T-cell (primary cell): ENCODE measurements around the gene SLC39A9. TPM values are rescaled to one million over a fixed set of nuclear protein-coding genes. Genes with fewer than 3 reads are reported as not detected.

Experiments used
- ATAC-seq, 4 experiments: fragments of 200-7000 bp in 3 of 4; fragments of 150-1000 bp in 1 of 4; cut with Tn5 transposase; replicated peaks in 1 of 4; 1 replicate in 3 of 4; 2 replicates in 1 of 4; pipeline ENCODE4 v1.10.0; 2021; ENCODE audit warnings: moderate library complexity in 3 of 4, mild to moderate bottlenecking in 2 of 4, moderate number of reproducible peaks in 1 of 4
- CTCF ChIA-PET, 2 donors: fragments of 300-600 bp; sonication (Branson Sonifier 250); formaldehyde crosslinking; loops; one replicate each; lab custom pipeline; 2022; ENCODE audit warnings: antibody characterized with exemption in 2 of 2; lab: Charles Lee
- POLR2A ChIA-PET, 2 donors: fragments of 300-600 bp; sonication (Branson Sonifier 250); formaldehyde crosslinking; loops; one replicate each; lab custom pipeline; 2022; ENCODE audit warnings: antibody characterized with exemption in 2 of 2; lab: Charles Lee
- DNase-seq, 35 experiments: peaks; one replicate each; pipeline versions ENCODE4 v3.0.0 to v3.0.0-alpha.2; 2013 to 2023
- H3K27ac ChIP-seq: one replicate; pipeline ENCODE4 v1.5.1; 2013; ENCODE audit warnings: low read length
- H3K27me3 ChIP-seq, 2 experiments: replicated peaks in 1 of 2; 1 replicate in 1 of 2; 2 replicates in 1 of 2; pipeline versions ENCODE4 v1.6.1 to v1.7.0; 2013; ENCODE audit warnings: low read length in 1 of 2, mixed read lengths in 1 of 2; ENCODE audit not compliant: control insufficient read depth in 2 of 2, insufficient read depth in 2 of 2; ENCODE audit errors: extremely low read depth in 1 of 2
- H3K36me3 ChIP-seq, 2 donors: 1 replicate in 1 of 2; 2 replicates in 1 of 2; pipeline versions ENCODE4 v1.6.1 to v1.7.0; 2013; ENCODE audit warnings: low read length in 1 of 2; ENCODE audit not compliant: control insufficient read depth in 2 of 2, insufficient read depth in 1 of 2; ENCODE audit errors: extremely low read depth in 1 of 2
- H3K4me1 ChIP-seq, 2 experiments: 1 replicate in 1 of 2; 2 replicates in 1 of 2; pipeline versions ENCODE4 v1.6.1 to v1.7.0; 2013; ENCODE audit warnings: low read length in 2 of 2, mixed read lengths in 1 of 2; ENCODE audit not compliant: insufficient read depth in 2 of 2, control insufficient read depth in 1 of 2; ENCODE audit errors: extremely low read depth in 1 of 2
- H3K4me3 ChIP-seq, 2 donors: 1 replicate in 1 of 2; 2 replicates in 1 of 2; pipeline versions ENCODE4 v1.5.1 to v1.7.0; 2013; ENCODE audit warnings: mild to moderate bottlenecking in 2 of 2, low read length in 1 of 2, moderate library complexity in 1 of 2; ENCODE audit not compliant: control insufficient read depth in 1 of 2; ENCODE audit errors: extremely low read depth in 1 of 2
- H3K9me3 ChIP-seq: 2 replicates; pipeline ENCODE4 v1.7.0; 2013
- H3K27ac Mint-ChIP-seq, 2 donors: one replicate each; pipeline ENCODE4 v1.8.0; 2020 to 2021; ENCODE audit warnings: mild to moderate bottlenecking in 2 of 2, mixed read lengths in 2 of 2
- H3K27me3 Mint-ChIP-seq, 2 donors: one replicate each; pipeline ENCODE4 v1.8.0; 2021 to 2022; ENCODE audit warnings: mixed read lengths in 2 of 2
- H3K36me3 Mint-ChIP-seq: one replicate; pipeline ENCODE4 v1.8.0; 2021; ENCODE audit warnings: mixed read lengths
- H3K4me1 Mint-ChIP-seq, 3 donors: one replicate each; pipeline ENCODE4 v1.8.0; 2020 to 2022; ENCODE audit warnings: mixed read lengths in 3 of 3, mild to moderate bottlenecking in 1 of 3
- H3K4me3 Mint-ChIP-seq, 3 donors: one replicate each; pipeline ENCODE4 v1.8.0; 2020 to 2022; ENCODE audit warnings: mild to moderate bottlenecking in 3 of 3, mixed read lengths in 3 of 3, moderate library complexity in 3 of 3
- H3K9me3 Mint-ChIP-seq, 3 donors: one replicate each; pipeline ENCODE4 v1.8.0; 2020 to 2022; ENCODE audit warnings: mixed read lengths in 3 of 3
- WGBS: methylation state at CpG from one replicate; pipeline ENCODE4 v1.1.5; 2013; ENCODE audit warnings: missing lambda C conversion rate; ENCODE audit not compliant: insufficient coverage; 5-methylcytosine and 5-hydroxymethylcytosine counted together
- total RNA-seq, 35 experiments: library from RNA in 6 of 35; stranded (reverse) in 6 of 35; fragments of 120-200 nt in 1 of 35; gene quantifications; one replicate each; pipeline versions ENCODE4 v1.2.1 to v1.2.4 and lab custom pipeline; 2013 to 2026

The SLC39A9 gene
- total RNA-seq, 5 donors from 2014 or later (not counting 1 experiment from before 2014, with no cell fraction given) = 23.4 to 38.0 (median 33.0) TPM

- H3K27ac Mint-ChIP-seq = no peak overlapping the region
- H3K4me3 Mint-ChIP-seq = no peak overlapping the region
- CTCF ChIA-PET = no interaction called here
- Histone ChIP-seq H3K4me3 (no peak overlapping the region), H3K36me3 (peaks cover 0 to 28% of the 10 kb centered on the region in 2 donors), H3K27ac (no peak overlapping the region), H3K9me3 (no peaks in the 10 kb centered on the region), H3K4me1 (no peaks in the 10 kb centered on the region), H3K27me3 (no peaks in the 10 kb centered on the region)
- ATAC-seq (no peak), DNase-seq (no peak)
- no peaks in the 10 kb centered on the region for H3K4me1 Mint-ChIP-seq
- H3K9me3 Mint-ChIP-seq = peaks cover 0 to 8% (median 0%) of the 10 kb centered on the region in 3 donors
- no peaks in the 10 kb centered on the region for H3K27me3 Mint-ChIP-seq
- H3K36me3 Mint-ChIP-seq = peaks cover 49% of the 10 kb centered on the region
- POLR2A ChIA-PET = no interaction called here
These were observed 24.3 kb upstream of the SLC39A9 start for GRCh38 chr14:69374235-69374634.

GRCh38 chr14:69375182-69375581 lies 23.3 kb upstream of the SLC39A9 start:
- CTCF ChIA-PET = no interaction called here
- no peak overlapping the region for H3K4me3 ChIP-seq
- Mint-ChIP-seq H3K4me1 (no peaks in the 10 kb centered on the region), H3K27ac (no peak overlapping the region), H3K36me3 (peaks cover 58% of the 10 kb centered on the region), H3K4me3 (no peak overlapping the region), H3K27me3 (no peaks in the 10 kb centered on the region), H3K9me3 (peaks cover 0 to 8% (median 0%) of the 10 kb centered on the region in 3 donors)
- H3K4me1 ChIP-seq = no peaks in the 10 kb centered on the region
- H3K9me3 ChIP-seq = no peaks in the 10 kb centered on the region
- peaks cover 0 to 37% of the 10 kb centered on the region in 2 donors for H3K36me3 ChIP-seq
- no peaks in the 10 kb centered on the region for H3K27me3 ChIP-seq
- POLR2A ChIA-PET = no interaction called here
- DNase-seq (no peak), ATAC-seq (no peak)
- WGBS = no CpG with 5 or more reads among the region's 3 CpGs
- no peak overlapping the region for H3K27ac ChIP-seq

- ChIA-PET POLR2A (no interaction called here), CTCF (no interaction called here)
- no peaks in the 10 kb centered on the region for H3K27me3 Mint-ChIP-seq
- H3K36me3 Mint-ChIP-seq = peaks cover 62% of the 10 kb centered on the region
- DNase-seq = no peak
- H3K27ac ChIP-seq = no peak overlapping the region
- H3K9me3 Mint-ChIP-seq = peaks cover 0 to 8% (median 0%) of the 10 kb centered on the region in 3 donors
- H3K4me3 ChIP-seq = no peak overlapping the region
- H3K9me3 ChIP-seq = no peaks in the 10 kb centered on the region
- H3K36me3 ChIP-seq = peaks cover 0 to 43% of the 10 kb centered on the region in 2 donors
- no peak overlapping the region for H3K27ac Mint-ChIP-seq
- no peaks in the 10 kb centered on the region for H3K27me3 ChIP-seq
- no peak for ATAC-seq
- WGBS = 96% methylated on average over 5 of the region's 5 CpGs
- no peaks in the 10 kb centered on the region for H3K4me1 ChIP-seq
- no peaks in the 10 kb centered on the region for H3K4me1 Mint-ChIP-seq
- H3K4me3 Mint-ChIP-seq = no peak overlapping the region
These were observed 22.8 kb upstream of the SLC39A9 start for GRCh38 chr14:69375722-69376121.

- Histone ChIP-seq H3K9me3 (no peaks in the 10 kb centered on the region), H3K36me3 (peaks cover 2 to 47% of the 10 kb centered on the region in 2 donors), H3K4me1 (no peaks in the 10 kb centered on the region), H3K4me3 (no peak overlapping the region), H3K27ac (no peak overlapping the region), H3K27me3 (no peaks in the 10 kb centered on the region)
- ATAC-seq (no peak), DNase-seq (no peak)
- Mint-ChIP-seq H3K27ac (no peak overlapping the region), H3K36me3 (peaks cover 64% of the 10 kb centered on the region), H3K9me3 (peaks cover 0 to 8% (median 0%) of the 10 kb centered on the region in 3 donors), H3K4me3 (no peak overlapping the region), H3K27me3 (no peaks in the 10 kb centered on the region), H3K4me1 (no peaks in the 10 kb centered on the region)
- POLR2A ChIA-PET = interaction anchor here in 1 of 2 donors (0.8 kb wide), 1 partner anchor 22 kb away, joined by 3 read pairs; the partner anchor contains the start of gene ERH
- CTCF ChIA-PET = no interaction called here
These were observed 22.1 kb upstream of the SLC39A9 start for GRCh38 chr14:69376439-69376838.

- Histone ChIP-seq H3K27me3 (no peaks in the 10 kb centered on the region), H3K9me3 (no peaks in the 10 kb centered on the region), H3K4me3 (no peak overlapping the region), H3K27ac (no peak overlapping the region), H3K36me3 (peaks cover 3 to 57% of the 10 kb centered on the region in 2 donors), H3K4me1 (no peaks in the 10 kb centered on the region)
- DNase-seq (no peak), ATAC-seq (no peak)
- Mint-ChIP-seq H3K9me3 (peaks cover 0 to 8% (median 0%) of the 10 kb centered on the region in 3 donors), H3K27me3 (no peaks in the 10 kb centered on the region), H3K36me3 (peaks cover 60% of the 10 kb centered on the region), H3K4me1 (peaks cover 0 to 1% (median 0%) of the 10 kb centered on the region in 3 donors), H3K27ac (no peak overlapping the region), H3K4me3 (no peak overlapping the region)
- CTCF ChIA-PET = no interaction called here
- WGBS = no CpG with 5 or more reads among the region's 2 CpGs
- POLR2A ChIA-PET = interaction anchor here in 1 of 2 donors (0.7 kb wide), 1 partner anchor 12 kb away, joined by 3 read pairs; no protein-coding TSS in a partner anchor
These were observed 20.2 kb upstream of the SLC39A9 start for GRCh38 chr14:69378274-69378673.

- H3K4me3 Mint-ChIP-seq = no peak overlapping the region
These were observed 11.2 kb upstream of the SLC39A9 start for GRCh38 chr14:69387311-69387710.

More at GRCh38 chr14:69387311-69387710, 11.2 kb upstream of the SLC39A9 start:
- ChIA-PET POLR2A (interaction anchor here in 1 of 2 donors (1.0 kb wide), 1 partner anchor 10 kb away, joined by 3 read pairs; no protein-coding TSS in a partner anchor), CTCF (interaction anchor here in 1 of 2 donors (0.6 kb wide), 1 partner anchor 38 kb away, joined by 4 read pairs; no protein-coding TSS in a partner anchor)
- DNase-seq (no peak), ATAC-seq (no peak)
- peaks cover 10 to 47% of the 10 kb centered on the region in 2 donors for H3K36me3 ChIP-seq
- H3K4me3 ChIP-seq = no peak overlapping the region
- no peaks in the 10 kb centered on the region for H3K27me3 ChIP-seq
- WGBS = no CpG with 5 or more reads among the region's 3 CpGs
- H3K4me1 ChIP-seq = peaks cover 0 to 9% of the 10 kb centered on the region in 2 experiments
- no peak overlapping the region for H3K27ac ChIP-seq
- Mint-ChIP-seq H3K36me3 (peaks cover 62% of the 10 kb centered on the region), H3K27ac (no peak overlapping the region), H3K9me3 (no peaks in the 10 kb centered on the region), H3K27me3 (no peaks in the 10 kb centered on the region), H3K4me1 (peaks cover 56 to 64% (median 62%) of the 10 kb centered on the region in 3 donors)
- H3K9me3 ChIP-seq = no peaks in the 10 kb centered on the region
